Mesothelial cell of epicardium (in vitro differentiated cells): ENCODE measurements around the gene UTP25. TPM values are rescaled to one million over a fixed set of nuclear protein-coding genes. Genes with fewer than 3 reads are reported as not detected.

ENCODE experiments used
- DNase-seq, 2 experiments: peaks; one replicate each; pipeline ENCODE4 v3.0.0; 2021; ENCODE audit warnings: low spot score in 2 of 2; ENCODE audit not compliant: unreplicated experiment in 2 of 2
- H3K27ac Mint-ChIP-seq: 2 replicates; pipeline ENCODE4 v1.8.0; 2021; ENCODE audit warnings: mixed read lengths
- H3K27me3 Mint-ChIP-seq: 2 replicates; pipeline ENCODE4 v1.8.0; 2021; ENCODE audit warnings: low read depth, mixed read lengths
- H3K36me3 Mint-ChIP-seq: 2 replicates; pipeline ENCODE4 v1.8.0; 2021; ENCODE audit warnings: mixed read lengths
- H3K4me1 Mint-ChIP-seq: 2 replicates; pipeline ENCODE4 v1.8.0; 2021; ENCODE audit warnings: mixed read lengths
- H3K4me3 Mint-ChIP-seq: 2 replicates; pipeline ENCODE4 v1.8.0; 2021; ENCODE audit warnings: mild to moderate bottlenecking, moderate library complexity, mixed read lengths
- H3K9me3 Mint-ChIP-seq: 2 replicates; pipeline ENCODE4 v1.8.0; 2021; ENCODE audit warnings: mixed read lengths
- total RNA-seq: library from RNA; stranded (reverse); gene quantifications from 3 replicates; pipeline ENCODE4 v1.2.1, GENCODE V29; 2021
- TF ChIP-seq, protein P1 (sequence below): fragments of 200-600 bp; sonication (generic); IDR thresholded peaks from one replicate; pipeline ENCODE4 v1.5.0; 2021; ENCODE audit warnings: antibody characterized with exemption; ENCODE audit not compliant: unreplicated experiment

The UTP25 gene
- total RNA-seq, 1 donor from 2014 or later: 9.7 TPM

DNA sequence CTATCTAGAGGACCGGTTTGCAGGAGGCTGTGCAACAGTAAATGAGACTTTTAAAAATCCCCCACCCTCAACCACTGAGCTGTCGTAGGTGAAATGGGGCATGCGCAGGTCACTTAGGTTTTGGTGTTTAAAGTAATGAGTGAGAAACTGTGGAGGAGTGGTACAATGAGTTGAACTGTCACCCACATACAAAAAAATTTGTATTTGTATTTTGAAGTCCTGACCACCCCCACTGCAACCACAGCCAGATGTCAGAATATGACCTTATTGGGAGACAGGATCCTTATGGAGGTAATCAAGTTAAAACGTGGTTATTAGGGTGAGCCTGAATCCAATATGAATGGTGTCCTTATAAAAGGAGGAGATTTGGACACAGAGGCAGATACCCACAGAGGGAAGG is 20.3 kb upstream of the UTP25 start:
- Mint-ChIP-seq H3K36me3 (no peaks in the 10 kb centered on the region), H3K27ac (no peak overlapping the region), H3K4me3 (no peak overlapping the region), H3K4me1 (peaks cover 41% of the 10 kb centered on the region), H3K27me3 (peaks cover 10% of the 10 kb centered on the region), H3K9me3 (no peaks in the 10 kb centered on the region)
- DNase-seq: no peak
- TF ChIP-seq, protein P1, sequence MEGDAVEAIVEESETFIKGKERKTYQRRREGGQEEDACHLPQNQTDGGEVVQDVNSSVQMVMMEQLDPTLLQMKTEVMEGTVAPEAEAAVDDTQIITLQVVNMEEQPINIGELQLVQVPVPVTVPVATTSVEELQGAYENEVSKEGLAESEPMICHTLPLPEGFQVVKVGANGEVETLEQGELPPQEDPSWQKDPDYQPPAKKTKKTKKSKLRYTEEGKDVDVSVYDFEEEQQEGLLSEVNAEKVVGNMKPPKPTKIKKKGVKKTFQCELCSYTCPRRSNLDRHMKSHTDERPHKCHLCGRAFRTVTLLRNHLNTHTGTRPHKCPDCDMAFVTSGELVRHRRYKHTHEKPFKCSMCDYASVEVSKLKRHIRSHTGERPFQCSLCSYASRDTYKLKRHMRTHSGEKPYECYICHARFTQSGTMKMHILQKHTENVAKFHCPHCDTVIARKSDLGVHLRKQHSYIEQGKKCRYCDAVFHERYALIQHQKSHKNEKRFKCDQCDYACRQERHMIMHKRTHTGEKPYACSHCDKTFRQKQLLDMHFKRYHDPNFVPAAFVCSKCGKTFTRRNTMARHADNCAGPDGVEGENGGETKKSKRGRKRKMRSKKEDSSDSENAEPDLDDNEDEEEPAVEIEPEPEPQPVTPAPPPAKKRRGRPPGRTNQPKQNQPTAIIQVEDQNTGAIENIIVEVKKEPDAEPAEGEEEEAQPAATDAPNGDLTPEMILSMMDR: no peak

DNA sequence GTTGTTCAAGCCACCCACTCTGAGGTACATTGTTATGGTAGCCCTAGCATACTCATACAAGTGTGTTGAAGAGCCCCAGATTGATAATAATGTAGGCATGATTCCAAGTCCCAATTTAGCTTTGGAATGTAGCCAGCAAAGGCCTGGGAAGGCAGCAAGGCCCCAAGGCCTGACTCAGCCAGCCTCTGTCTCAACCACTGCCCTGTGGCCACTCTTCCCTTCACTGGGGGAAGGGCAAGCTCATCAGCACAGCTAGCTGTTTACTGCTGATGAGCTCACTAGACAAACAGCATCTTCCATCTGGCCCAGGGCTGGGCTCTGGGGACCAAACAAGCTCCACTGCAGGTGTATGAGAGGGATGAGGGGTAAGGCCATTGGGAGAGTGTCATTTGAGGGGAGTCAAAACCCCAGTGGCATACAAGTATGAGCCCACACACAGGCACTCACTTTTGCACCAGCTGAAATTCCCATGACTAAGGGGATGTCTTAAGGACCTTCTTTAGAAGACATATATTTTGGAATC is 19.7 kb upstream of the UTP25 start:
- TF ChIP-seq, protein P1: no peak
- Mint-ChIP-seq H3K36me3 (no peaks in the 10 kb centered on the region), H3K9me3 (no peaks in the 10 kb centered on the region), H3K27me3 (peaks cover 10% of the 10 kb centered on the region), H3K27ac (peak overlapping the region; percentile 51), H3K4me3 (no peak overlapping the region), H3K4me1 (peaks cover 41% of the 10 kb centered on the region)
- DNase-seq: no peak

DNA sequence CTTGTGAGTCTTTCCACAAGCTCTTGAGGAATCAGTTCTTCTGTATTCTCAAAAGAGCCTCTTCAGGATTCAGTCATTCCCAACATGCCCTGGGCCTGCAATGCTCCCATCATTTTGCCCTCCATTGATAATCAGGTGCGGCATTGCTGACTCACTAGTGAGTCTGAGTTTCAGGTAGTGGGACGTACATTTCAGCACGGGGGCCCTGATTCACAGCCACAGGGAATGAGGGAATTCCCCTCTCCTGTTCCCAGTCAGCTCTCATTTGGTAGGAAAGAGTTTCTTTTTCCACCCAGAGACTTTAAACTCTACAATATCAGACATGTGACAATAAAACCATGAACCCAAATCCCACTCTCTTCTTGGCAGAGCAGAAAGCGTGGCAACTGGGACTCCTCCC is 18.2 kb upstream of the UTP25 start:
- Mint-ChIP-seq H3K27me3 (peaks cover 10% of the 10 kb centered on the region), H3K9me3 (no peaks in the 10 kb centered on the region), H3K4me1 (peaks cover 33% of the 10 kb centered on the region), H3K27ac (no peak overlapping the region), H3K36me3 (no peaks in the 10 kb centered on the region), H3K4me3 (no peak overlapping the region)
- no peak for DNase-seq
- TF ChIP-seq, protein P1: no peak

DNA sequence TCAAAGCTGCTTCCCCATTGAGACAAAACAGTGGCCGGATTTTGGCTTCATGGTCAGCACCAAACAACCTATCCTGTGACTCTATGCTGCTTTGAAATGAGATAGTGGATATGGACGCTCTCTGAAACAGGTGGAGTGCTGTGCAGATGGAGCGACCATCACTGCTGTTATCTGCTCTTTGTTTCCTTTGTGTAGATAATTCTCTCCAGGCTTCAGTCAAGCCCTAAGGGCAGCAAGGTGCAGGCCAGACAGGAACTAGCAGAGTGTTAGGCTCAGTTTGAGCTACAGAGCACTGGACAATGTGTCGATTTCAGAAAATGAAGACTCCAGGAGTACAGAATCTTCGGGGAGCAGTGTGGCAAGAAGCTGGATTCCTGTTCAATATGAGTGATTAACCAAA is 17.0 kb upstream of the UTP25 start:
- no peaks in the 10 kb centered on the region for H3K9me3 Mint-ChIP-seq
- TF ChIP-seq, protein P1: no peak
- H3K27me3 Mint-ChIP-seq: peaks cover 3% of the 10 kb centered on the region
- H3K36me3 Mint-ChIP-seq: no peaks in the 10 kb centered on the region
- peaks cover 32% of the 10 kb centered on the region for H3K4me1 Mint-ChIP-seq
- no peak for DNase-seq
- H3K4me3 Mint-ChIP-seq: no peak overlapping the region
- H3K27ac Mint-ChIP-seq: no peak overlapping the region

DNA sequence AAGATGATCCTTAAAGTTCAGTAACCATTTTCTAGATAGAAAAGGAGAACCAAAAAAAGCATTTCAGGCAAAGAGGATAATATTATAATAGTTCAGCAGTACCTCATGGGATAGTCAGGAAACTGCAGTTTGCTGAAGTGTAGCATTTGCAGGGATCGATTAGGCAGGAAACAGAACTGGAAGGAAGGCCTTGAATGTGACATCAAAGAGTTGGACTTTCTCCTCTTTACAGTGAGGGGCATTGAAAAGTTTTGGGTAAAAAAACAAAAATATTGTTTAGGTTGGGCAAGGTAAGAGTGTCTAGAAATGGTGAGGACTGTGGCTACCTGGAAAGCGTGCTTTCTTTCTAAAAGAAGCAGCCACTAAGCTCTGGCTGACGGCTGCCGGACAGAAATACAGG is 13.9 kb upstream of the UTP25 start:
- Mint-ChIP-seq H3K27ac (peak overlapping the region; percentile 37), H3K4me3 (no peak overlapping the region), H3K27me3 (no peaks in the 10 kb centered on the region), H3K9me3 (no peaks in the 10 kb centered on the region), H3K4me1 (peaks cover 34% of the 10 kb centered on the region), H3K36me3 (no peaks in the 10 kb centered on the region)
- no peak for DNase-seq
- TF ChIP-seq, protein P1: no peak

DNA sequence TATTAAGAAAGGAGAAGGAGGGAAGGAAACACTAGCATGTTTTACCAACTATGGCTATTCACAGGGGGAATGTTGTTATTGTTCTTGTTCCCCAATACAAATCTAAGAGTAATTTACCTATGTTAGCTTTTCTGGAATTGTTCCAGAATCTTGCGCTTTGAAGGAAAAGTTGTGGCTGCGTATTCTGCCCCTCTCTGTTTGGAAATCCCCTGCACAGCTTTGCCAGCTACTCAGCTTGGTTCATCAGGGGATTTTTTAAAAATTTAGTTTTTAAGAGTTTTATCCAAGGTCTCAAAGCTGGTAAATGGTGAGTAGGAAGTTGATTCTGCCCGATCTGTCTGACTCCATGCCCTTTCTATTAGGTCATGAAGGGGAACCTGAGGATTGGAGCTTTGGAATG is 12.3 kb upstream of the UTP25 start:
- Mint-ChIP-seq H3K4me3 (no peak overlapping the region), H3K4me1 (peaks cover 40% of the 10 kb centered on the region), H3K27ac (peak overlapping the region; percentile 98), H3K9me3 (no peaks in the 10 kb centered on the region), H3K36me3 (no peaks in the 10 kb centered on the region), H3K27me3 (no peaks in the 10 kb centered on the region)
- TF ChIP-seq, protein P1: no peak
- DNase-seq: no peak
